ENCODE data around the gene DNAAF9.

Gene DNAAF9

GRCh38 chr20:3403741-3404140 is 3.7 kb downstream of the DNAAF9 start:
- H3K4me3 ChIP-seq (ENCODE audit: low read depth, low read length) = no peak overlapping the region
- no peak for TF ChIP-seq CTCF (IDR thresholded peaks at IDR 0.05; ENCODE audit: low read depth, low read length)

- TF ChIP-seq CTCF (IDR thresholded peaks at IDR 0.05; ENCODE audit: low read depth, low read length) = no peak
- no peak overlapping the region for H3K4me3 ChIP-seq (ENCODE audit: low read depth, low read length)
These were observed 5.0 kb downstream of the DNAAF9 start for GRCh38 chr20:3402453-3402852.

GRCh38 chr20:3400260-3401155 is 7.0 kb downstream of the DNAAF9 start:
- TF ChIP-seq CTCF (IDR thresholded peaks at IDR 0.05; ENCODE audit: low read depth, low read length) = no peak
- no peak overlapping the region for H3K4me3 ChIP-seq (ENCODE audit: low read depth, low read length)

GRCh38 chr20:3398681-3399252 is 8.7 kb downstream of the DNAAF9 start:
- no peak overlapping the region for H3K4me3 ChIP-seq (ENCODE audit: low read depth, low read length)
- TF ChIP-seq CTCF (IDR thresholded peaks at IDR 0.05; ENCODE audit: low read depth, low read length) = no peak

GRCh38 chr20:3396492-3396891 is 11.0 kb downstream of the DNAAF9 start:
- TF ChIP-seq CTCF (IDR thresholded peaks at IDR 0.05; ENCODE audit: low read depth, low read length) = no peak
- H3K4me3 ChIP-seq (ENCODE audit: low read depth, low read length) = no peak overlapping the region

GRCh38 chr20:3392756-3393155 is 14.7 kb downstream of the DNAAF9 start:
- H3K4me3 ChIP-seq (ENCODE audit: low read depth, low read length) = no peak overlapping the region
- no peak for TF ChIP-seq CTCF (IDR thresholded peaks at IDR 0.05; ENCODE audit: low read depth, low read length)

GRCh38 chr20:3390759-3391425 is 16.6 kb downstream of the DNAAF9 start:
- TF ChIP-seq CTCF (IDR thresholded peaks at IDR 0.05; ENCODE audit: low read depth, low read length) = no peak
- no peak overlapping the region for H3K4me3 ChIP-seq (ENCODE audit: low read depth, low read length)

All from WI38 (cell line).